A673 (cell line): Measurements from ENCODE around the gene STAT5B.

Experiments used
- CTCF ChIP-seq: fragments of 300-800, 200-600 bp; sonication (generic); conservative IDR thresholded peaks from 2 replicates; pipeline ENCODE4 v1.5.1; 2017; ENCODE audit warnings: low read depth, mild to moderate bottlenecking, antibody characterized with exemption, low read length, moderate library complexity, mixed read lengths
- EZH2 ChIP-seq: fragments of 200-600 bp; sonication (generic); IDR thresholded peaks from 2 replicates; pipeline ENCODE4 v1.6.1; 2017; ENCODE audit warnings: borderline replicate concordance, low read depth, mild to moderate bottlenecking, mixed read lengths, antibody characterized with exemption, low read length; ENCODE audit not compliant: poor library complexity, severe bottlenecking

GRCh38 chr17:42268236-42268635 is 8.0 kb downstream of the STAT5B start:
- TF ChIP-seq CTCF (no peak), EZH2 (no peak)
